ENCODE results near the gene CUL2.
A peak's percentile ranks its signal among the peaks of the same experiment; 100 is the strongest.
"Not testable (repeated sequence)": the region's sequence is repeated elsewhere in the genome, so short reads cannot be mapped to it uniquely, and the experiment has no call there.

The CUL2 gene

DNA sequence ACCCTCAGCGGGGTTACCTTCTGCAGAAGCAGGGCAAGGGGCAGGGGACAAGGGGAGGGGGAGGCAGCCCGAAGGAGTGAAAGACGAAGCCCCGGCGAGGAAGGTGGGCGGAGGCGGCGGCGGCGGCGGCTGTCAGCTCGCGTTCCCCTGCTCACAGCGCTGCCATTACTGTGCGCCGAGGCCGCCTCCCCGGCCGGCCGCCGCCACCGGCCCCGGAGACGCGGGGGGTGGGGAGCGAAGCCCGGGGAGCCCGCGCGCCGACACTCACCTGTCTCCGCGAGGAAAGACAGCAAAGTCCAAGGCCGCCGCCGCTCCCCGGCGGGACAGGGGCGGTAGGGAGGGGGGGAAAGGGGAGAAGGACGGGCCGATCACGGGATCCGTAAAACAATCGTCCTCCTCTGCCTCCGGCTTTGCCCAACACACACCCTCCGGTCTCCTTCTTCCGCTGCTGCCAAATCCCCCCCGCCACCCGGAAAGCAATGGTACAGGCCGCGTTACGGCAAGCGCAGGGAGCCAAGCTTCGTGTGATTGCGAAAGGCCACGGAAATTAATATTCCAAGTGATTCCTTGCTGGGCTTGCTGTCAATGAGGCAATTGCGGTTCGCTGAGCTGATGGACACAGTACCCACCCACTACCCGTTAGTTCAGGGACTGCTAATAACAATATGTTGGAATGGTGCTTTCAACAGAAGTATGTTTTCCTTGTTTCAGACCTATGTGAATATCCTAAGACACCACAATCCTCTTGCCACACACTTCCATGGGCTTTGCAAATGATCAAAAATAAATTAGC lies at the start of gene CUL2:
CUL2 (minus strand) TSS at position 180 of the 793 bp plus-strand sequence. CDS start 19,024 bp downstream, outside the sequence.
- peak; percentile 54 to 75 for DNase-seq

DNA sequence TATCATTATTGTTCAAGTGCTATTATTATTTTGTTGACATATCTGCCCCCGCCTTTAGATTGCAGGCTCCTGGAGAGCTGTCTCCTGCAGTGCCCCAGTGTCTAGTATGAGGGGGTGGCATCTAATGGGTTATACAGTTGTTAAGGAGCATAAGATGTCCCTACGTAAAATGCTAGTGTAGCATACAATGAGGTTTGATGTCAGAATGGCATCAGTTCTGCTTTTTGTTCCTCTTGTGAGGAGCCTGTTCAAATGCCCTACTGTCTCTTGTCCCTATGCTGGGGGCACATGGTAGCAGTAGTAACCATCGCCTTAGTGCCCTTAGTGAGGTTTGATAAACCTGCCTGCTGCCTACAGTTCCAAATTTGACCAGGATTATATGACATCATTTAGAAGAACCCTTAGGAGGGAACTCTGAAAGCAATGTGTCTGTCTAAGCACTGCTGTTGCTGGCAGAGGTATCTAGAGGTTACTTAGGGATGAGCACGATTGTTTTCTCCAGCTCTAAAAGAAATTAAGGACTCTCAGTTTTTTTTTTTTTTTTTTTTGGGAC lies 46.2 kb upstream of the CUL2 start:
- DNase-seq: no peak

DNA sequence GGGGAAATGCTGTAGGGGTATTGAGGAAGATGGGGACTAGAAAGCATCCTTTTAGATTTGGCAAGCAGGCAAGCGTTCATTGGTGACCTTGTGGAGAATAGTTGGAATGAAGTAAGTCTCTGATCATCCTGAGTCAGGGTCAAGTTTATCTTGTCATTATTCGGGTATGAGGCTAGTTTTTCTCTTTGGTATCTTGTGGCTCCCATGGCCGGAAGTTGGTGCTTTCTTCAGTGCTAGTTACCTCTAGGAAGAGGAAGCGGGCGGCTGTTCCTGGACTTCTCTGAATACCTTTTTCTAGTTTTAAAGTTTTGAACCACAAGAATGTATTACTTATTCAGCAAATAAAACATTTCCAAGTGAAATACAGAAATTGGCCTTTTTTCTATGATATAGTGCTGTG lies 45.7 kb upstream of the CUL2 start:
- no peak for DNase-seq

DNA sequence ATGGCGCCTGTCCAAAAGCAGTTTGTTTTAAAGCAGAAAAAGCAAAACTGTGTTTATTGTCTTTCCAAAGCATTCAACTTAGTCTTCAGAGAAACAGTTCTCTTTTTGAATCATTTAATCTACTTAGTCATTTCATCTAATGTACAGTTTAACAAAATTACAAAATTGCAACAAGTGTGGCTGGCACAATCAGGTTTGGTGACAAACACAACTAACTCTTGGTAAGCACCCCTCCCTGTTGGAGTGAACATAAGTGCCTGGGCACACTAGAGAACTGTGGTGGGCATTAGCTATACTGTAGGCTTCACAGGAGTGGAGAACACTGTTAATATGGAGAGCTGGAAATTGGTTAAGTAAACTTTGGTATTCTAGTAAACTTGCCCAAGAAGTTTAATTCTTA lies 43.4 kb upstream of the CUL2 start:
- DNase-seq: no peak

DNA sequence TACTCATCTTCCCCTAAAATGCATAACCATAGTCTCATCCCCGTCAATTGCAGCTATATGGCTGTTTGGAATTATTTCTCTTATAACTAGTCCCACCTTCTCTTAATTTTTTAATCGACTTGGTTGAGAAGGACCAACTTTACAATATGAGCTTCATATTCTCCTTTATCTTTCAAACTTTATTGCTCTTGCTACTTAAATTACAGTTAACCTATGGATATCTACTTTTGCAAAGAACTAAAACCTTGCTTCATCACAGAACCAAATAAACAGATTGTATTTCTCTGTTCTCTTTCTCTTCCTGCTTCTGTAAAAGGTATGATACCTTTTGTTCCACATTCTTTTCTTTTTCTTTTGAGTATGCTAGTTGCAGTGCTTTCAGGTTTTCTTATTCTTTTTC lies 42.6 kb upstream of the CUL2 start:
- no peak for DNase-seq

DNA sequence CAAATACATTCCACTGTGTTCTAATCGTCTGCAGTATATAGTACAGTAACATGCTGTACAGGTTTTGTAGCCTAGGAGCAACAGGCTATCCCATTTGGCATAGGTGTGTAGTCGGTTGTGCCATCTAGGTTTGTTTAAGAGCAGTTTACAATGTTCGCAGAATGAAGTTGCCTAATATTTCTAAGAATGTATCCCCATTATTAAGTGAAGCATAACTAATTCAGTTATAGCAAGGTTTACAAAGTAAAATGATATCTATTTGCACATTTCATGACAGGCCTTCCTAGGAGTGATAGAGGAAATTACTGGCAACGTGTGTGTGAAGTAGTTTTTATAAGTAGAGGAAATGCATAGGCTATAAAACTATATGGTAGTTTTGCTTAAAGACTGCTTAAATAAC lies 40.5 kb upstream of the CUL2 start:
- no peak for DNase-seq

DNA sequence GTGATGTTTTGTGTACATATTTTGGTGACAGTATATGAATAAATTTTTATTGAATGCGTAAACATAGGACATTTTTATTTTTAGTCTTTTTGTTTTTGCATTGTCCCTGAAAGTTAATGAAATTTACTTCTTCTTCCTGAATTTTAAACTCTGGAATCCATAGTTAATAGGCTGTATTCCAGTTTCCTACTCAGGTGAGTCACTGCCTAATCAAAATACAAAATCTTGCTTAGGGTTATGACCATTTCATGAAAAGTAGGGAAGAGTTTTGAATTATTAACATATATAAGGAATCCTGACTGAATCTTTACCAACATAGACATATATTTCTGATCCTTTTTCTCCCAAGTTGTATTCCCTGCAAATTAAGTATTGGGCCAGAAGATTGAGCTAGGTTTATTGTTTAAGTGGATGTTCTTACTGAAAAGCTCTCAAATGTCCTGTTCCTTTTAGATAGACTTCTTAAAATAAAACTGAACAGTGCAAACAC lies 39.1 kb upstream of the CUL2 start:
- no peak for DNase-seq

DNA sequence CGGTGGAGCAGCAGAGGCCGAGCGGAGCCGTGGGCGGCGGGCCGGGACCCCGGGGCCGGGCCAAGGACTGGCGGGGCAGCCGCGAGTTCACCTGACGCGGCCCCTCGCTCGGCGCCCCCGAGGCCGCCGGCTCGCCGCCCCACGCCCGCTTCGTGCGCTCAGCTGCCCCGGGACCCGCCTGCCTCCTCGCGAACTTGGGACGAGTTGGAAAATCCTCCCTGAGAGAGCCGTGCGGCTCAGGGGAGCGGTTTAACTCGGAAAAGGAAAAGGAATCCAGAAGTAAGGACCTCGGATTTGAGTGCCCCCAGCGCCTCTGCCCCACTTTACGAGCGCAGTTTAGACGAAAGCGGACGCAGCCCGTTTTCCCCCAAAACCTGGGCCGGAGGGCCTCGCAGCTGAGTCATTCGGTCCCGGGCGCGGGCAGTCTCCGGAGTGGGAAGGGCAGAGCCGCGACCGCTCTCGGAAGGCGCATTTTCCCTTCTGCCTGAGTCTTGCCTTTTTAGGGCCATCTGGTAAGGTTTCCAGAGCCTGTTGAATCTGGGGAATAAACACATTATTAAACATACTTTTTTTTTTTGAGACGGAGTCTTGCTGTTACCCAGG lies 37.2 kb upstream of the CUL2 start:
- peak in 1 of 2 experiments; percentile 18 for DNase-seq

DNA sequence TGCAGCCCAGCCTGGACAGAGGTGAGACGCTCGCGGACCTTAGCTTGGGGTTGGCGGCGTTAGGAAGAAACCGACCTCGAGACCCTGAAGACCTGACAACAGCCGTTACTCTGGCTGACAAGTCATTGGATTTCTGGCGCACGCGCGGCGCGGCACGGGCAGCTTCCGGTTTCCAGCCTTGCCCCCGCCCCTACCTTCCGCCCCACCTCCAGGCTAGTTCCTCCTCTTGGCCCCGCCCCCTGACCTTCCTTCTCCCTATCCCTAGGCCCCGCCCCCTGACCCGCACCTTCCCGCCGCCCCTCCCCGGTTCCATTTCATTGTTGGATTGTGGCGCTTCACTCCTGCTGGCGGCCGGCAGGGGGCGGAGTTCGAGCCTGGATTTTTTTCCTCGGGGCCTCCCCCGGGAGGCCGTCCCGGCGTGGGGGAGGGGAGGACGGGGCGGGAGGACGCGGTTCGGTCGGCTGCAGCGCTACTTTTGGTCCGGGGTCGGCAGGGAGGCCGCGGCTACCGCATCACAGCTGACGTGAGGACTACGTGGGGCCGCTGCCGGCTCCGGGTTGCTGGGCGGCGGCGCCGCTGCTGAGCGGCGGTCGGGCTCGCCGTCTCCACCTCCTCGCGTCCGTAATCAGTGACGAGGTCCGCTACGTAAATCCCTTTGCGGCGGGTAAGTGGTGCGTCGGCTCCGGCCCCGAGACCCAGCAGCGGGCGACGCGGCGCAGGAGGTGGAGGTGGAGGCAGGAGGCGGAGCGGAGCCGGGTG lies 36.6 kb upstream of the CUL2 start, which contains the start of gene CREM:
CREM (plus strand) TSS at position 317 of the 759 bp plus-strand sequence. CDS start 10,990 bp downstream, outside the sequence.
- DNase-seq: peak; percentile 81 to 86

DNA sequence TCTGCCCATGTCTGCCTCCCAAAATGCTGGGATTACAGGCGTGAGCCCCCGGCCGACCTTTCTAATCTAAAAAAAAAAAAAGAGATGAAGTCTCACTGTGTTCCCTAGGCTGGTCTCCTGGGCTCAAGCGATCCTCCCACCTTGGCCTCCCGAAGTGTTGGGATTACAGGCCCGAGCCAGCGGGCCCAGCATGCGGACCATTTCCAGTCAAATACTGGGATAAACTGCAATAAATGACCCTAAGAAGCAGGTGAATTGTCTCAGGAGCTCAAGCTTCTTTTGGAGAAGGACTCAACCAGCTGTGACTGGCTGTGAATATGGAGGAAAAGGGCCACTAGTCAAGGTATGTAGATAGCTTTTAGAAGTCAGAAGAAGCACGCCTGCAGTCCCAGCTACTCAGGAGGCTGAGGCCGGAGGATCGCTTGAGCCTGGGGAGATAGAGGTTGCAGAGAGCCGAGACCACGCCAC lies 36.0 kb upstream of the CUL2 start:
- no peak for DNase-seq

DNA sequence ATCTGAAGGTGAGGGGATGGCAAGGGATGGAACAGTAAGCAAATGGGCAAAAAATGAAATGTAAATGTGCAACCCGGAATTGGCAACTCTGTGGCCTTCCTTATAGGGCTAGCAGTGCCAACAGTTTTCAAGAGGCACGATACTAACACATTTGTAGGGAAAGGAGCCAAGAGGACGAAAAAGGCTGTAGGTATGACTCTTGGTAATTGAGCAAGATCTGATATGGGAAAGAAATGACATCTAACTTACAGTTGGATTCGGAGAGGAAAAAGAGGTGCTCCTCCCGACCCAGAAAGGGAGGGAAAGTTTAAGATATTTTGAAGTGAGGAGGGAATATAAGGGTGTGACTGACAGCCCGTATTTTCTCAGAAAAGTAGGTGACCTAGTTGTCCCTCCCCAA lies 34.4 kb upstream of the CUL2 start:
- DNase-seq: no peak

DNA sequence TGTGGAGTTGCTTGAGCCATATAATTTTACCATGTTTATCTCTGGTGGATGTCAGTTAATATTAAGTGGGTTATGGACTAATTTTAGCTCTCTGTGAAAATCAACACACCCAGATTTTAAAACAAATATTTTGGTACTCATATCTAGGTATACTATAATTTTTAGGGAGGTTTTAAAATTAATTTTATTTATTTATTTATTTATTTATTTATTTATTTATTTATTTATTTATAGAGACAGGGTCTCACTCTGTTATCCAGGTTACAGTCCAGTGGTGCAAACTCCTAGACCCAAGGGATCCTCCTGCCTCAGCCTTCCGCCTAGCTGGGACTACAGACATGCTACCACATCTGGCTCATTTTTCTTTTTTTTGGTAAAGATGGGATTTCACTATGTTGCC lies 29.2 kb upstream of the CUL2 start:
- no peak for DNase-seq

DNA sequence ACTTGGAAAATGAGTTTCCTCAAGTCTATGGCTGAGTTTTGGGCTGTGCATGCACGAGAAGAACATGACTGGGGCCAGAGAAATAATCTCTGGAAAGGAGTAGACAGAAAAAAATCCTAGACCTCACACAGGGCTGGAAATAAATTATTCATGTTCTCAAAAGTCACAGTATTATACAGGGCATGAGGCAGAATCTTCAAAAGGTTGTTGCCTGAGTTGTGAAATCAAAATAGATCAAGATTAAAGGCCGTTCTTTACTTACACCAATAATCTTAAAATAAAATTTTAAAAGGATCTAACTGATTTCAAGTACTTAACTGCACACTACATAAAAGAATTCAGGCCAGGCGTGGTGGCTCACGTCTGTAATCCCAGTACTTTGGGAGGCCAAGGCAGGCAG lies 22.4 kb upstream of the CUL2 start:
- DNase-seq: no peak

DNA sequence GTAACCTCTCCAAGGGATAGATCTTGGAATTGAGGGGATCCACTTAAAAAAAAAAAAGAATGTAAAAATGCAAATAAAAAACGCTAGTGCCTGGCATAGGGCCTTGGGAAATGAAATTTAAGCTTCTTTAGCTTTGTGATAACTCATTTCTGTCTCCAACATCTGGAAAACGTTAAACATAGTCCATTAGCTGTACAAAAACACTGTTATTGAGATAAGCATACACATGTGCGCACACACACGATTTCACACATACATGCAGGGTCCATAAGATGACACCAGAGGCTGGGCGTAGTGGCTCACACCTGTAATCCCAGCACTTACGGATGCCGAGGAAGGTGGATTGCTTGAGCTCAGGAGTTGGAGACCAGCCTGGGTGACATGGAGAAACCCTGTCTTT lies 13.7 kb upstream of the CUL2 start:
- DNase-seq: no peak

DNA sequence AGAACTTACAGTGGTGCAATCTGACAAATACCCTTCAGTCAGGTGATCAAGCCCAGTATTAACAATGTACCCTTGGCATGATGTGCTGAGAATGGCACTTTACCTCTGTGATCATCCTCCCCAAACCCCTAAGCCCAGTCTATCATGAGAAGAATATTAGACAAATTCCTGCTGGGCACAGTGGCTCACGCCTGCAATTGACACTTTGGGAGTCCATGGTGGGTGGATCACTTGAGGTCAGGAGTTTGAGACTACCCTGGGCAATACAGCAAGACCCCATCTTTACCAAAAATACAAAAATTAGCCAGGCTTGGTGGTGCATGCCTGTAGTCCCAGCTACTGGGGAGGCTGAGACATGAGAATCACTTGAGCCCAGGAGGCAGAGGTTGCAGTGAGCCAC lies 7.4 kb upstream of the CUL2 start:
- no peak for DNase-seq

DNA sequence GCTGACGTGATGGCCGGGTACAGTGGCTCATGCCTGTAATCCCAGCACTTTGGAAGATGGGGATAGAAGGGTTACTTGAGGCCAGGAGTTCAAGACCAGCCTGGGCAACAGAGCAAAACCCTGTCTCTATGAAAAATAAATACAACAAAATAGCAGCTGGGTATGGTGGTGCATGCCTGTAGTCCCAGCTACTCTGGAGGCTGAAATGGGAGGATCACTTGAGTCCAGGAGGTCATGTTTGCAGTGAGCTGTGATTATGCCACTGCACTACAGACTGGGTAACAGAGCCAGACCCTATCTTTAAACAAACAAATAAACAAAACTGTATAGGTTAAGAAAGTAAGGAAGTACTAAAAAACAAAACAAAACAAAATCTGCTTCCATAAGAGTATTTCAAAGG lies 6.2 kb upstream of the CUL2 start:
- DNase-seq: no peak

DNA sequence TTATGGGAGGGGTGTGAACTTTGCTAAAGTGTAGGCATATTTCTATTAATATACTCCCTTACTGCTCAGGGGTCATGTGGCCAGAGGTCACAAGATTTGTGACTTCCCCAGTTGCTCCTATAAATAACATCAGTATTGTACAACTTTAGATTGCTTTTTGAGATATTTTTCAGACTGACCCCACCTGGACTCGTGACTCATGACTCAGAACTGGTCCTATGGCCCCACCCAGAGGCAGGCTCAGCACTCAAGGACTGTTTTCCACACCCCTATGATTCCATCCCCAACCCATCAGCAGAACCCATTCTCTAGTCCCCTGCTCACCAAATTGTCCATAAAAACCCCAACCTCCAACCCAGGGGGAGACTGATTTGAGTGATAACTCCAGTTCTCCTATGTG lies 2.7 kb upstream of the CUL2 start:
- DNase-seq: no peak

DNA sequence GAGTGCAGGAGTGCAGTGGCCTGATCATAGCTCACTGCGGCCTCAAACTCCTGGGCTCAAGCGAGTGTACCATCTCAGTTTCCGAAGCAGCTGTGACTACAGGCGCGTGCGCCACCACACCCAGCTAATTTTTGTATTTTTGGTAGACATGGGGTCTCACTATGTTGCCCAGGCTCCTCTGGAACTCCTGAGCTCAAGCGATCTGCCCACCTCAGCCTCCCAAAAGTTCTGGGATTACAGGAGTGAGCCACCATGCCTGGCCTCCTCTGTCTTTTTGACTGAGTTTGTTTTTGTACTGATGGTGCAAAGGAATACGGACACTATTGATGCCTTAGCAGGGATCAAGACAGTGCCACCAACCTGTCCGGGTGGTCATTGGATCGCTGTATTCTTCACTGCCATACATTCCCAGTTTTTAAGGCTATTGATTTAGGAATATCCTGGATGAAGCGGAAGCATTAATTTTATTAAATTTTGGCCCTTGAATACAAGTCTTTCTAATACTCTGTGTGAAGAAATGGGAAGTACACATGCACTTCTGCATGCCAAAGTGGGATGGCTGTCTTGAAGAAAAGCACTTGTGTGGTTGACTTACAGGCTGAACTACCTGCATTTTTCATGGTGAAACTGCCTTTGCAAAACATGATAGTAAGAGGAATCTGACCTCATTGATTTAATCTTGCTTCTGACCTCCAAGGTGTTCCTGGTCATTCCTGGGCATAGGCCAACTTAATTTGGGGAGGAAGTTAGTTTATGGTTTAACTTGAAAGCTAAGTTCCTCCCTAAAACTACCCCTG lies 2.1 kb upstream of the CUL2 start:
- no peak for DNase-seq

DNA sequence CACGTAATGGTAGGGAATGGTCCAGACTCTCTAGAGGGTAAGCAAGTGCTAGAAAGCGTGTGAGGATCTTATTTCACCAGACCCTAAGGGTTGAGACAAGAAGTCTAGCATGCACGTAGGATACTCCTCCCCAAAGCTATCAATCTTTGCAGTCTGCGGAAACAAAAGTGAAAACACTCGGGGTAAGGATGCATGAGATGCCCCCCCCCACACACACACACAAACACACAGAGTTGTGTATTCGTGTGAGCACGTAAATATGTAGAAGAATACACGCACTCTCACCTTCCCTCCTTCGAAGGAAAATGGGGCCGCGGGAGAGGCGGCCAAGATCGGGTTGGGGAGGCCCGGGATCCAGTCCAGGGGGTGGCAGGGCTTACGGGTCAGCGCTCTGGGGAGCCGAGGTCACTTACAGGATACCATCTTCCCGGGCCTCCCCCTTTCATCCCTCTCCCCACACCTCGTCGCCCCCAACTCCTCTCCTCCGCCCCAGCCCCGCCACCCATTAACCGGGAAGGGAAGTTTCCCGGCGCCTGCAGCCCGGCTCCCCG lies 455 bp downstream of the CUL2 start:
- peak in 1 of 2 experiments; percentile 1 for DNase-seq

DNA sequence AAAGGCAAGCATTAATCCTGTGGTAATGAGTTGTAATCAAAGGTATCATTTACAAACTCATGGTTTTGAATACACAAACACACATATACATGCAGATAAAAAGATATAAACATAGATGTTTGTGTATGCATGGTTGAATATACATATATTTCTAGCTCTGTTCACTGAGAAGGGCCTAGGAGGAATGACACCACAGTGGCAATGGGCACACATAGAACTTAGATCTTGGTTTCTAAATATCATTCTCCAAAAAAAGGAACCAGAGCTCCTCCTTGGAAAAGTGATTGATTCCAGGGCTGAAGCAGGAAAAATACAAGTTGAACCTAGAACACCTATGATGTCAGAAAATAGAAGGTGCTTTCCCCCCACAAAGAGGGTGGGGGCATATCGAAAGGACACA lies 6.9 kb downstream of the CUL2 start:
- DNase-seq: no peak

DNA sequence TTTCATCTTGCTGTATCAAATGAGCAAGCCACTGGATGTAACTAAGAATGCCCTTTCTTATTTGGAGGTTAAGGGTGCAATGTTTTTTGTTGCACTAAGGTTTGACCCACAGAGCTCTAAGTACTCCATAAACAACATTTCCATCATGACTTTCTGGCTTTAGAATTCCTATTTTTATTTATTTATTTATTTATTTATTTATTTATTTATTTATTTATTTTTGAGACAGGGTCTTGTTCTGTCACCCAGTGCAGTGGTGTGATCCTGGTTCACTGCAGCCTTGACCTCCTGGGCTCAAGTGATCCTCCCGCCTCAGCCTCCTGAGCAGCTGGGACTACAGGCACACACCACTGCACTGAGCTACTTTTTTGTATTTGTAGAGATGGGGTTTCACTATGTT lies 9.9 kb downstream of the CUL2 start:
- not testable (repeated sequence) for DNase-seq

DNA sequence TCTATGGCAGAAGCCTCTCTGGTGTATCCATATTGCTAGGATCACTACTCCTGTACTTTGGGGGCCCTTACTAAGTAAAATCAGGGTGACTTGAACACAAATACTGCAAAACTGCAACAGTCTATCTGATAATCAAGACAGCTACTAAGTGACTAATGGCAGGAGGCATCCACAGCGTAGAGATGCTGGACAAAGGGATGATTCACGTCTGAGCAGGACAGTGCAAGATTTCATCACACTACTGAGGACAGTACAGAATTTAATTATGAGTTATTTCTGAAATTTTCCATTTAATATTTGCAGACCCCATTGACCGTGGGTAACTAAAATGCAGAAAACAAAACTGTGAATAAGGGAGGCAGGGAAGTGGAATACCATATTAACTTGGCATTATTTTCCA lies 10.4 kb downstream of the CUL2 start:
- no peak for DNase-seq

Data from NCI-H524 (cell line).